ENCODE data around the gene RPRD1B.
A peak's percentile ranks its signal among the peaks of the same experiment; 100 is the strongest.

The RPRD1B gene

GRCh38 chr20:38033330-38034107 is at the start of gene RPRD1B, which contains the start of gene TTI1:
RPRD1B (plus strand) TSS chr20:38033746; CDS start chr20:38033948, 202 bp downstream.
TTI1 (minus strand) TSS chr20:38033456; CDS start chr20:38013816, 19,640 bp downstream.
- DNase-seq (ENCODE audit: low read depth) = peak; percentile 89

- DNase-seq (ENCODE audit: low read depth) = no peak
Measured at GRCh38 chr20:37984018-37984785, 49.3 kb upstream of the RPRD1B start.

GRCh38 chr20:37986044-37986858 is 47.3 kb upstream of the RPRD1B start:
- no peak for DNase-seq (ENCODE audit: low read depth)

- peak; percentile 71 for DNase-seq (ENCODE audit: low read depth)
Measured at GRCh38 chr20:37986873-37987601, 46.5 kb upstream of the RPRD1B start.

- DNase-seq (ENCODE audit: low read depth) = no peak
Measured at GRCh38 chr20:37987602-37988290, 45.8 kb upstream of the RPRD1B start.

GRCh38 chr20:37988306-37988954 is 45.1 kb upstream of the RPRD1B start:
- DNase-seq (ENCODE audit: low read depth) = no peak

- no peak for DNase-seq (ENCODE audit: low read depth)
Measured at GRCh38 chr20:37989601-37990295, 43.8 kb upstream of the RPRD1B start.

GRCh38 chr20:37990571-37991151 is 42.9 kb upstream of the RPRD1B start:
- DNase-seq (ENCODE audit: low read depth) = peak; percentile 63

- DNase-seq (ENCODE audit: low read depth) = no peak
Measured at GRCh38 chr20:37991157-37991866, 42.2 kb upstream of the RPRD1B start.

- no peak for DNase-seq (ENCODE audit: low read depth)
Measured at GRCh38 chr20:37991908-37992307, 41.6 kb upstream of the RPRD1B start.

GRCh38 chr20:37992802-37993409 is 40.6 kb upstream of the RPRD1B start:
- DNase-seq (ENCODE audit: low read depth) = peak; percentile 91

- DNase-seq (ENCODE audit: low read depth) = peak; percentile 52
Measured at GRCh38 chr20:37994512-37994911, 39.0 kb upstream of the RPRD1B start.

GRCh38 chr20:37995856-37996605 is 37.5 kb upstream of the RPRD1B start:
- DNase-seq (ENCODE audit: low read depth) = no peak

GRCh38 chr20:37997516-37997915 is 36.0 kb upstream of the RPRD1B start:
- no peak for DNase-seq (ENCODE audit: low read depth)

GRCh38 chr20:37999526-38000263 is 33.9 kb upstream of the RPRD1B start:
- DNase-seq (ENCODE audit: low read depth) = no peak

- DNase-seq (ENCODE audit: low read depth) = no peak
Measured at GRCh38 chr20:38000293-38000692, 33.3 kb upstream of the RPRD1B start.

Data from EH (cell line).